Osteoblast (primary cell): ENCODE data around the gene ZKSCAN1. TPM values are rescaled to one million over a fixed set of nuclear protein-coding genes. Genes with fewer than 3 reads are reported as not detected.
"Not testable (repeated sequence)": the region's sequence is repeated elsewhere in the genome, so short reads cannot be mapped to it uniquely, and the experiment has no call there.

Source experiments
- DNase-seq: peaks from one replicate; pipeline ENCODE4 v3.0.0; 2011; ENCODE audit warnings: low spot score, mixed read lengths; ENCODE audit not compliant: insufficient read length; ENCODE audit errors: missing footprints
- H2AFZ ChIP-seq: 2 replicates; pipeline ENCODE4 v1.6.0; 2011; ENCODE audit warnings: mild to moderate bottlenecking, low read length
- H3K27ac ChIP-seq: 2 replicates; pipeline ENCODE4 v1.5.1; 2011; ENCODE audit warnings: mild to moderate bottlenecking, low read depth, low read length, moderate library complexity
- H3K27me3 ChIP-seq: 2 replicates; pipeline ENCODE4 v1.6.0; 2012; ENCODE audit warnings: mild to moderate bottlenecking, control low read depth, inconsistent platforms, low read length, moderate library complexity; ENCODE audit not compliant: insufficient read depth
- H3K36me3 ChIP-seq: 2 replicates; pipeline ENCODE4 v1.5.1; 2011; ENCODE audit warnings: mild to moderate bottlenecking, low read length, control low read depth, moderate library complexity; ENCODE audit not compliant: insufficient read depth
- H3K4me1 ChIP-seq: 2 replicates; pipeline ENCODE4 v1.5.1; 2011; ENCODE audit warnings: mild to moderate bottlenecking, low read length, control low read depth, moderate library complexity; ENCODE audit not compliant: insufficient read depth
- H3K4me2 ChIP-seq: 2 replicates; pipeline ENCODE4 v1.6.0; 2011; ENCODE audit warnings: mild to moderate bottlenecking, low read length; ENCODE audit not compliant: insufficient read depth
- H3K4me3 ChIP-seq: fragments of 200-600 bp; sonication (generic); 3 replicates; pipeline ENCODE4 v1.5.1; 2012; ENCODE audit warnings: mild to moderate bottlenecking, low read length, inconsistent platforms; ENCODE audit not compliant: insufficient read depth
- H3K79me2 ChIP-seq: 2 replicates; pipeline ENCODE4 v1.6.0; 2012; ENCODE audit warnings: mild to moderate bottlenecking, low read length, control low read depth, inconsistent platforms; ENCODE audit not compliant: insufficient read depth
- H3K9me3 ChIP-seq: 2 replicates; pipeline ENCODE4 v1.5.1; 2011; ENCODE audit warnings: low read depth, low read length, control low read depth
- H4K20me1 ChIP-seq: 2 replicates; pipeline ENCODE4 v1.6.0; 2012; ENCODE audit warnings: mild to moderate bottlenecking, low read length, control low read depth; ENCODE audit not compliant: insufficient read depth
- CTCF ChIP-seq: IDR thresholded peaks from 2 replicates; pipeline ENCODE4 v1.5.1; 2011; ENCODE audit warnings: mild to moderate bottlenecking, low read depth, low read length, moderate library complexity; ENCODE audit errors: extremely low read depth
- total RNA-seq: library from RNA; depleted of rRNA; stranded (reverse); fragments of >200 nt; gene quantifications from 2 replicates; pipeline ENCODE4 v1.2.3, GENCODE V29; 2012

The ZKSCAN1 gene
- total RNA-seq, 1 donor, result 46.0 TPM

- Histone ChIP-seq H3K4me1 (no peaks in the 10 kb centered on the region), H3K36me3 (no peaks in the 10 kb centered on the region), H3K79me2 (no peaks in the 10 kb centered on the region), H3K4me3 (no peak overlapping the region), H4K20me1 (no peaks in the 10 kb centered on the region), H2AFZ (no peak overlapping the region), H3K9me3 (no peaks in the 10 kb centered on the region), H3K4me2 (no peak overlapping the region), H3K27ac (no peak overlapping the region), H3K27me3 (peaks cover 3% of the 10 kb centered on the region)
- no peak for DNase-seq
- no peak for TF ChIP-seq CTCF
Measured at GRCh38 chr7:99974681-99975080, 40.7 kb upstream of the ZKSCAN1 start.

- no peak for TF ChIP-seq CTCF
- no peak within 1 kb of the TSS for H2AFZ ChIP-seq
- H3K79me2 ChIP-seq, result no peaks in the 10 kb centered on the region
- DNase-seq, result no peak
- H3K9me3 ChIP-seq, result no peaks in the 10 kb centered on the region
- H3K27ac ChIP-seq, result no peak within 1 kb of the TSS
- H3K4me1 ChIP-seq, result no peaks in the 10 kb centered on the region
- no peaks in the 10 kb centered on the region for H3K36me3 ChIP-seq
- H4K20me1 ChIP-seq, result no peaks in the 10 kb centered on the region
- no peak within 1 kb of the TSS for H3K4me2 ChIP-seq
- H3K4me3 ChIP-seq, result no peak within 1 kb of the TSS
- H3K27me3 ChIP-seq, result peaks cover 3% of the 10 kb centered on the region
Measured at GRCh38 chr7:99975782-99976521, 39.4 kb upstream of the ZKSCAN1 start, which contains the start of gene AZGP1. Gene AZGP1, minus strand, starts transcription at chr7:99976031. Its CDS starts 11 bp downstream, at chr7:99976020.

- Histone ChIP-seq H3K4me2 (no peak overlapping the region), H3K9me3 (no peaks in the 10 kb centered on the region), H3K27me3 (peaks cover 3% of the 10 kb centered on the region), H3K4me1 (no peaks in the 10 kb centered on the region), H3K4me3 (no peak overlapping the region), H3K79me2 (no peaks in the 10 kb centered on the region), H4K20me1 (no peaks in the 10 kb centered on the region), H2AFZ (no peak overlapping the region), H3K36me3 (no peaks in the 10 kb centered on the region), H3K27ac (no peak overlapping the region)
- peak; percentile 57 for DNase-seq
- TF ChIP-seq CTCF, result no peak
Measured at GRCh38 chr7:99976626-99977025, 38.8 kb upstream of the ZKSCAN1 start.

GRCh38 chr7:99979814-99980225 lies 35.6 kb upstream of the ZKSCAN1 start:
- H3K4me1 ChIP-seq, H3K9me3 ChIP-seq, H3K4me3 ChIP-seq, H3K27me3 ChIP-seq, DNase-seq, H3K79me2 ChIP-seq, H3K27ac ChIP-seq, H4K20me1 ChIP-seq, H3K36me3 ChIP-seq, H3K4me2 ChIP-seq, H2AFZ ChIP-seq: not testable (repeated sequence)
- peak; percentile 51 for TF ChIP-seq CTCF

- H3K27ac ChIP-seq, H3K79me2 ChIP-seq, DNase-seq, H4K20me1 ChIP-seq, H3K4me1 ChIP-seq, H3K4me3 ChIP-seq, H3K4me2 ChIP-seq, H3K9me3 ChIP-seq, H3K36me3 ChIP-seq, H2AFZ ChIP-seq, H3K27me3 ChIP-seq: not testable (repeated sequence)
Measured at GRCh38 chr7:99980448-99980872, 34.9 kb upstream of the ZKSCAN1 start.

- H3K4me1 ChIP-seq, H3K36me3 ChIP-seq, H3K79me2 ChIP-seq, H3K4me3 ChIP-seq, H4K20me1 ChIP-seq, H3K9me3 ChIP-seq, H2AFZ ChIP-seq, H3K27ac ChIP-seq, H3K4me2 ChIP-seq, H3K27me3 ChIP-seq, DNase-seq: not testable (repeated sequence)
Measured at GRCh38 chr7:99981066-99981465, 34.3 kb upstream of the ZKSCAN1 start.
